Osteoblast (primary cell): ENCODE measurements around the gene CLK2. TPM values are rescaled to one million over a fixed set of nuclear protein-coding genes. Genes with fewer than 3 reads are reported as not detected.
"Not testable (repeated sequence)": the region's sequence is repeated elsewhere in the genome, so short reads cannot be mapped to it uniquely, and the experiment has no call there.

Experiments used
- DNase-seq: peaks from one replicate; pipeline ENCODE4 v3.0.0; 2011; ENCODE audit warnings: low spot score, mixed read lengths; ENCODE audit not compliant: insufficient read length; ENCODE audit errors: missing footprints
- H2AFZ ChIP-seq: 2 replicates; pipeline ENCODE4 v1.6.0; 2011; ENCODE audit warnings: mild to moderate bottlenecking, low read length
- H3K27ac ChIP-seq: 2 replicates; pipeline ENCODE4 v1.5.1; 2011; ENCODE audit warnings: mild to moderate bottlenecking, low read depth, low read length, moderate library complexity
- H3K27me3 ChIP-seq: 2 replicates; pipeline ENCODE4 v1.6.0; 2012; ENCODE audit warnings: mild to moderate bottlenecking, control low read depth, inconsistent platforms, low read length, moderate library complexity; ENCODE audit not compliant: insufficient read depth
- H3K36me3 ChIP-seq: 2 replicates; pipeline ENCODE4 v1.5.1; 2011; ENCODE audit warnings: mild to moderate bottlenecking, low read length, control low read depth, moderate library complexity; ENCODE audit not compliant: insufficient read depth
- H3K4me1 ChIP-seq: 2 replicates; pipeline ENCODE4 v1.5.1; 2011; ENCODE audit warnings: mild to moderate bottlenecking, low read length, control low read depth, moderate library complexity; ENCODE audit not compliant: insufficient read depth
- H3K4me2 ChIP-seq: 2 replicates; pipeline ENCODE4 v1.6.0; 2011; ENCODE audit warnings: mild to moderate bottlenecking, low read length; ENCODE audit not compliant: insufficient read depth
- H3K4me3 ChIP-seq: fragments of 200-600 bp; sonication (generic); 3 replicates; pipeline ENCODE4 v1.5.1; 2012; ENCODE audit warnings: mild to moderate bottlenecking, low read length, inconsistent platforms; ENCODE audit not compliant: insufficient read depth
- H3K79me2 ChIP-seq: 2 replicates; pipeline ENCODE4 v1.6.0; 2012; ENCODE audit warnings: mild to moderate bottlenecking, low read length, control low read depth, inconsistent platforms; ENCODE audit not compliant: insufficient read depth
- H3K9me3 ChIP-seq: 2 replicates; pipeline ENCODE4 v1.5.1; 2011; ENCODE audit warnings: low read depth, low read length, control low read depth
- H4K20me1 ChIP-seq: 2 replicates; pipeline ENCODE4 v1.6.0; 2012; ENCODE audit warnings: mild to moderate bottlenecking, low read length, control low read depth; ENCODE audit not compliant: insufficient read depth
- CTCF ChIP-seq: IDR thresholded peaks from 2 replicates; pipeline ENCODE4 v1.5.1; 2011; ENCODE audit warnings: mild to moderate bottlenecking, low read depth, low read length, moderate library complexity; ENCODE audit errors: extremely low read depth
- total RNA-seq: library from RNA; depleted of rRNA; stranded (reverse); fragments of >200 nt; gene quantifications from 2 replicates; pipeline ENCODE4 v1.2.3, GENCODE V29; 2012

The CLK2 gene
- total RNA-seq, 1 donor, result 17.4 TPM

DNA sequence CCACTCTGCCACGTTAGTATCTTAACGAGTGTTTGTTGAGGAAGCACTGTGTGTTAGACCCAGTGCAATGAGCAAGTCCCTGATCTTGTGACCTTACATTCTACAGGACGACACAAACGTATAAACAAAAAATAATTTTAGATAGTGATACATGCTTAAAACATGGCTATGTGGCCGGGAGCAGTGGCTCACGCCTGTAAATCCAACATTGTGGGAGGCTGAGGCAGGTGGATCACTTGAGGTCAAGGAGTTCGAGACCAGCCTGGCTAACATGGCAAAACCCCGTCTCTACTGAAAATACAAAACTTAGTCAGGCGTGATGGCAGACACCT is 45.2 kb downstream of the CLK2 start:
- no peaks in the 10 kb centered on the region for H3K9me3 ChIP-seq
- no peak for TF ChIP-seq CTCF
- no peak for DNase-seq

DNA sequence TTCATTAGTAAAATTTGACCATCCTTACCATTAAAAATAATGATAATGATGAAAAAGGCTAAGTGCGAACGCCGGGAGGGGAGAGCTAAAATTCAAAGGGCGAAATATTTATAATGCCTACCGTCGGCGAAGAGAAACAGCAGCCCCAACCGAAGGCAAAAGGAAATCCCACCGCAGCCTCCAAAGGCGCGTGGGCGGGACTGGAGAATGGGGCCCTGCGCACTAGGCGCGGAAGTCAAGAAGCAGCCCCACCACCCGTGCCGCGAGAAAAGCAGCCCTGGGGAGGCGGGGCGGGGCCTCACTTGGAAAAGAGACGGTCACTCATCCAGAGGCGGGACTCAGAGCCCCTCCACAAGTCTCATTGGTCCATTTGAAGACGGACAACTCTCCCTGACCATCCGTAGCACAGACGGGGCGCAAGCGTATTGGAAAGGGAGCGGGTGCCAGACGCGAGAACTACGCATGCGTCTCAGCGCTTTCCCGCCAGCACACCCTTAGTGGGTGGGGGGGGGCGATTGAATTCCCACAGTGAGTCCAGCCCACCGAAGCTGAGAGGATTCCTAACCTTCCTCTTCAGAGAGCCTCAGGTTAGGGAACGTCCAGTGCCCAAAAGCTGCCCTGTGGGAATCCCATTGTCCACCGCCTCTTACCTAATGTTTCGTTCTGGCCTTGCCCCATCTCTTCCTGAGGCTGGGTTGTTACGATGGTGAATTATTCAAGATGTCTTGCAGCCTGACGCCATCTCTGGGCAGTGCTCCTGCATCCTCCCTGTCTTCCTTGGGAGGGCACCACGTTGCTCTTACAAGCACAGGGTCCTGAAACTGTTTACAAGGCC is 45.8 kb downstream of the CLK2 start:
- Histone ChIP-seq H2AFZ (peak overlapping the region; percentile 97), H3K79me2 (peaks cover 16% of the 10 kb centered on the region), H3K27ac (peak overlapping the region; percentile 91), H3K4me3 (peak overlapping the region; percentile 82), H3K4me2 (peak overlapping the region; percentile 97), H4K20me1 (peaks cover 2% of the 10 kb centered on the region), H3K4me1 (peaks cover 48% of the 10 kb centered on the region), H3K27me3 (no peaks in the 10 kb centered on the region), H3K9me3 (no peaks in the 10 kb centered on the region), H3K36me3 (no peaks in the 10 kb centered on the region)
- TF ChIP-seq CTCF, result no peak
- DNase-seq, result peak; percentile 99

More for the DNA sequence above, 45.2 kb downstream of the CLK2 start:
- Histone ChIP-seq H3K36me3 (no peaks in the 10 kb centered on the region), H3K4me3 (peak overlapping the region; percentile 82), H3K4me1 (peaks cover 52% of the 10 kb centered on the region), H3K27ac (peak overlapping the region; percentile 91), H3K4me2 (peak overlapping the region; percentile 97), H4K20me1 (peaks cover 2% of the 10 kb centered on the region), H3K79me2 (peaks cover 16% of the 10 kb centered on the region), H3K27me3 (no peaks in the 10 kb centered on the region), H2AFZ (peak overlapping the region; percentile 97)

DNA sequence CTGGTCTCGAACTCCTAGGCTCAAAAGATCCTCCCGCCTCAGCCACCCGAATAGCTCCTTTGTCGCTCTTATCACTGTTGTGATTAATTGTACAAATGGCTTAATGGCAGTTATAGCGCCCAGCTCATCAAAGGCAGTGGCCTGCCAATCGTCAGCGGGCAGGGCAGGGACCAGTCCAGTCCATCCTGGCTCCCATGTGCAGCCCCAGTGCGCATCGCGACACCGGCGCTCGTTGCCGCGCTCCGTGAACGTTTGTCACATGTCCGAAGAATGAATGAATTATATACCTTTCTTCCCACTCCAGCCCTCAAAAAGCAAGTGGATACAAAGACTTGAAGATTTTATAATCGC is 46.4 kb downstream of the CLK2 start:
- Histone ChIP-seq H3K4me2 (peak overlapping the region; percentile 91), H3K4me3 (peak overlapping the region; percentile 82), H3K27me3 (no peaks in the 10 kb centered on the region), H3K27ac (peak overlapping the region; percentile 89), H3K4me1 (peaks cover 42% of the 10 kb centered on the region), H4K20me1 (peaks cover 2% of the 10 kb centered on the region), H2AFZ (peak overlapping the region; percentile 73), H3K9me3 (no peaks in the 10 kb centered on the region), H3K36me3 (no peaks in the 10 kb centered on the region), H3K79me2 (peaks cover 16% of the 10 kb centered on the region)
- DNase-seq, result peak; percentile 77
- TF ChIP-seq CTCF, result no peak

- Histone ChIP-seq H3K4me3 (peak overlapping the region; percentile 82), H3K4me2 (peak overlapping the region; percentile 91), H4K20me1 (peaks cover 2% of the 10 kb centered on the region), H3K27ac (peak overlapping the region; percentile 89), H3K9me3 (no peaks in the 10 kb centered on the region), H3K36me3 (no peaks in the 10 kb centered on the region), H3K27me3 (no peaks in the 10 kb centered on the region), H2AFZ (peak overlapping the region; percentile 73), H3K79me2 (peaks cover 16% of the 10 kb centered on the region), H3K4me1 (peaks cover 37% of the 10 kb centered on the region)
- peak; percentile 61 for TF ChIP-seq CTCF
- peak; percentile 78 for DNase-seq
Observed at GRCh38 chr1:155226188-155226909, 47.0 kb downstream of the CLK2 start.

DNA sequence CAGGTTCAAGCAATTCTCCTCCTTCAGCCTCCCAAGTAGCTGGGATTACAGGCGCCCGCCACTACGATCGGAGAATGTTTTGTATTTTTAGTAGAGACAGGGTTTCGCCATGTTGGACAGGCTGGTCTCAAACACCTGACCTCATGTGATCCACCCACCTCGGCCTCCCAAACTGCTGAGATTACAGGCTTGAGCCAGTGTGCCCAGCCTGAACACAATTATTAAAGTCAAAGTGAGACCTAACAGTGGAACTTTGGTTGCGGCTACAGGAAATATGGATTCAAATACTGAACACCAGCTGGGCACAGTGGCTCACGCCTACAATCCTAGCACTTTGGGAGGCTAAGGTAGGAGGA is 47.9 kb downstream of the CLK2 start:
- H3K9me3 ChIP-seq, H2AFZ ChIP-seq, DNase-seq, H3K27me3 ChIP-seq, H4K20me1 ChIP-seq, H3K36me3 ChIP-seq, H3K4me3 ChIP-seq: not testable (repeated sequence)
- peaks cover 16% of the 10 kb centered on the region for H3K79me2 ChIP-seq
- peaks cover 37% of the 10 kb centered on the region for H3K4me1 ChIP-seq
- peak overlapping the region; percentile 89 for H3K27ac ChIP-seq
- H3K4me2 ChIP-seq, result peak overlapping the region; percentile 91
